Ectodermal cell (in vitro differentiated cells): ENCODE results near the gene PCBP3.

Experiments used
- H3K27ac ChIP-seq: 2 replicates; pipeline ENCODE4 v1.7.0; 2013; ENCODE audit warnings: mild to moderate bottlenecking, low read depth, low read length; ENCODE audit not compliant: insufficient read depth, poor library complexity, severe bottlenecking
- H3K27me3 ChIP-seq: 2 replicates; pipeline ENCODE4 v1.7.0; 2013; ENCODE audit warnings: mild to moderate bottlenecking, low read length; ENCODE audit not compliant: insufficient read depth, control insufficient read depth, poor library complexity, severe bottlenecking
- H3K36me3 ChIP-seq: one replicate; pipeline ENCODE4 v1.7.0; 2013; ENCODE audit warnings: low read length; ENCODE audit not compliant: control insufficient read depth, insufficient read depth
- H3K4me1 ChIP-seq: one replicate; pipeline ENCODE4 v1.7.0; 2013; ENCODE audit warnings: low read length; ENCODE audit not compliant: control insufficient read depth, insufficient read depth
- H3K4me3 ChIP-seq: 2 replicates; pipeline ENCODE4 v1.7.0; 2013; ENCODE audit warnings: low read depth, low read length, control low read depth; ENCODE audit not compliant: insufficient read depth
- H3K9me3 ChIP-seq: 2 replicates; pipeline ENCODE4 v1.7.0; 2013; ENCODE audit warnings: mild to moderate bottlenecking, low read length, moderate library complexity; ENCODE audit not compliant: control insufficient read depth
- WGBS, 2 experiments: methylation state at CpG; one replicate each; pipeline ENCODE4 v1.1.7; 2013; ENCODE audit warnings: missing lambda C conversion rate in 2 of 2; 5-methylcytosine and 5-hydroxymethylcytosine counted together

PCBP3 gene

GRCh38 chr21:45858180-45858579 is 214.7 kb downstream of the PCBP3 start:
- peaks cover 22% of the 10 kb centered on the region for H3K4me1 ChIP-seq
- H3K9me3 ChIP-seq = no peaks in the 10 kb centered on the region
- H3K4me3 ChIP-seq = no peak overlapping the region
- H3K36me3 ChIP-seq = no peaks in the 10 kb centered on the region
- H3K27me3 ChIP-seq = no peaks in the 10 kb centered on the region
- 94 to 95% methylated on average over 12 of the region's 12 CpGs for WGBS, 2 experiments
- no peak overlapping the region for H3K27ac ChIP-seq

- H3K4me3 ChIP-seq = no peak overlapping the region
- H3K9me3 ChIP-seq = no peaks in the 10 kb centered on the region
- no peak overlapping the region for H3K27ac ChIP-seq
- WGBS, 2 experiments = 80 to 90% methylated on average over 19 to 21 of the region's 21 CpGs
- no peaks in the 10 kb centered on the region for H3K36me3 ChIP-seq
- H3K4me1 ChIP-seq = peaks cover 22% of the 10 kb centered on the region
- H3K27me3 ChIP-seq = no peaks in the 10 kb centered on the region
Measured at GRCh38 chr21:45859041-45859761, 215.7 kb downstream of the PCBP3 start.

- no peaks in the 10 kb centered on the region for H3K9me3 ChIP-seq
- H3K27ac ChIP-seq = no peak overlapping the region
- no peak overlapping the region for H3K4me3 ChIP-seq
- H3K27me3 ChIP-seq = no peaks in the 10 kb centered on the region
- H3K4me1 ChIP-seq = peaks cover 17% of the 10 kb centered on the region
- no peaks in the 10 kb centered on the region for H3K36me3 ChIP-seq
- 92% methylated on average over 12 of the region's 12 CpGs for WGBS, 2 experiments
Measured at GRCh38 chr21:45859762-45860357, 216.3 kb downstream of the PCBP3 start.

GRCh38 chr21:45860493-45861155 is 217.1 kb downstream of the PCBP3 start:
- Histone ChIP-seq H3K9me3 (no peaks in the 10 kb centered on the region), H3K27me3 (no peaks in the 10 kb centered on the region), H3K27ac (no peak overlapping the region), H3K4me3 (no peak overlapping the region), H3K36me3 (no peaks in the 10 kb centered on the region), H3K4me1 (peaks cover 10% of the 10 kb centered on the region)
- WGBS, 2 experiments = 94 to 95% methylated on average over 26 of the region's 26 CpGs

GRCh38 chr21:45861156-45861870 is 217.8 kb downstream of the PCBP3 start:
- Histone ChIP-seq H3K36me3 (no peaks in the 10 kb centered on the region), H3K9me3 (no peaks in the 10 kb centered on the region), H3K27ac (no peak overlapping the region), H3K4me1 (peaks cover 10% of the 10 kb centered on the region), H3K27me3 (no peaks in the 10 kb centered on the region), H3K4me3 (no peak overlapping the region)
- 84 to 86% methylated on average over 14 of the region's 14 CpGs for WGBS, 2 experiments

DNA sequence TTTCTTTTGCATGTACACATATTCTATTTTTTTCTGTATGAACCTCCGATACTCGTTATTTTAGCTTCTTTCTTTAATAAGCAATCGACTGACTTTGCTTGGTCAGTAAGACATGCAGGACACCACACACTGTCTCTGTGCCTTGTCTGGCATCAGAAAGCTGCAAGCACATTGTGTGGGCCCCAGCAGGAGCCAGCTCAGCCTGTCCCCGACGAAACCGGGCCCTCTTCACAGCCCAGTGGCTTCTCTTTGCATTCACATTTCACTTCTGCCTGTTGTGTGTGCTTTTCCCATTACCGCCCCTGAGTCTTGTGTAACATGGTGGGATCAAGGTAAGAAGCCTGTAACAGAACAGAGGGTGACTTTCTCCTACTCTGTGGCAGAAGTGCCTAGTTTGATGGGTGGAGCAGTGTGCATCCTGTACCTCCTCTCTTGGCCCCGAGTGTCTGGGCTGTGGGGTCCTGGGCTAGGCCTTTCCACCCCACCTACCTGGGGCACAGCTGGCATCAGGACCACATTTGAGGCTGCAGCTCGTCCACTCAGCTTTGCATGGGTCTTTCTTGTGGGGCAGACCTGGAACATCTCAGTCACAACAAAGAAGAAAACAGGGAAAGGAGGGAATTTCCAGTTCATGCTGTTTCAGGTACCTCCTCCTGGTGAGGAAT is 219.2 kb downstream of the PCBP3 start:
- H3K9me3 ChIP-seq = no peaks in the 10 kb centered on the region
- WGBS, 2 experiments = 90 to 91% methylated on average over 9 of the region's 9 CpGs
- H3K27ac ChIP-seq = no peak overlapping the region
- no peaks in the 10 kb centered on the region for H3K27me3 ChIP-seq
- H3K4me1 ChIP-seq = peaks cover 7% of the 10 kb centered on the region
- H3K4me3 ChIP-seq = no peak overlapping the region
- no peaks in the 10 kb centered on the region for H3K36me3 ChIP-seq

- WGBS, 2 experiments = 88 to 91% methylated on average over 18 of the region's 18 CpGs
- Histone ChIP-seq H3K9me3 (no peaks in the 10 kb centered on the region), H3K27me3 (no peaks in the 10 kb centered on the region), H3K27ac (no peak overlapping the region), H3K4me3 (no peak overlapping the region), H3K4me1 (peaks cover 7% of the 10 kb centered on the region), H3K36me3 (no peaks in the 10 kb centered on the region)
Measured at GRCh38 chr21:45863267-45863666, 219.7 kb downstream of the PCBP3 start.

- Histone ChIP-seq H3K4me1 (peaks cover 7% of the 10 kb centered on the region), H3K4me3 (no peak overlapping the region), H3K27me3 (no peaks in the 10 kb centered on the region), H3K27ac (no peak overlapping the region), H3K9me3 (no peaks in the 10 kb centered on the region), H3K36me3 (no peaks in the 10 kb centered on the region)
- 92 to 93% methylated on average over 19 of the region's 19 CpGs for WGBS, 2 experiments
Measured at GRCh38 chr21:45863751-45864150, 220.2 kb downstream of the PCBP3 start.

DNA sequence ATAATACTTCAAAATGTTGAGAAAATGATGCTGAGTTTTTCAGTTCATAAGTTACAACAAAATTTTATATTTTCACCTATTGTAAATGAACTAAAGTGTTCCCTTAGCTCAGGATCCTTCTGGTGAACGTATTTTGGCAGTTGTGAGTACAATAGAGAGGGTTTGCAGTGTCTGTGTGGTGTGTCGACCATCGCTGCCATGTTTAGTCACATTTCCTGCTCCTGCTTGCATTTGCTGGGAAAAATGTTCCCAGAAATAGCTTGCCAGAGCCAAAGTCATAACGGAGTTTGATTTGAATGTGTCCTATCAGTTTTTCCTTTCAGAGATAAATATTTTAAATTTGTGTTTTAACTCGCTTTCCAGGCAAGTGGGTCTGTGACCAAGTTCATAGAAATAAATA is 220.9 kb downstream of the PCBP3 start:
- no peak overlapping the region for H3K4me3 ChIP-seq
- 91 to 95% methylated on average over 4 to 5 of the region's 5 CpGs for WGBS, 2 experiments
- no peaks in the 10 kb centered on the region for H3K36me3 ChIP-seq
- no peaks in the 10 kb centered on the region for H3K27me3 ChIP-seq
- no peak overlapping the region for H3K27ac ChIP-seq
- peaks cover 7% of the 10 kb centered on the region for H3K4me1 ChIP-seq
- H3K9me3 ChIP-seq = no peaks in the 10 kb centered on the region
